Bronchus fibroblast of lung (primary cell): ENCODE data around the gene TXLNB. TPM values are rescaled to one million over a fixed set of nuclear protein-coding genes. Genes with fewer than 3 reads are reported as not detected.

Experiments
- total RNA-seq: library from RNA; depleted of rRNA; stranded (reverse); fragments of >200 nt; gene quantifications from 2 replicates; pipeline ENCODE4 v1.2.3, GENCODE V29; 2015

Gene TXLNB
- total RNA-seq, result 0.15 and 0.17 TPM in 2 replicates

DNA sequence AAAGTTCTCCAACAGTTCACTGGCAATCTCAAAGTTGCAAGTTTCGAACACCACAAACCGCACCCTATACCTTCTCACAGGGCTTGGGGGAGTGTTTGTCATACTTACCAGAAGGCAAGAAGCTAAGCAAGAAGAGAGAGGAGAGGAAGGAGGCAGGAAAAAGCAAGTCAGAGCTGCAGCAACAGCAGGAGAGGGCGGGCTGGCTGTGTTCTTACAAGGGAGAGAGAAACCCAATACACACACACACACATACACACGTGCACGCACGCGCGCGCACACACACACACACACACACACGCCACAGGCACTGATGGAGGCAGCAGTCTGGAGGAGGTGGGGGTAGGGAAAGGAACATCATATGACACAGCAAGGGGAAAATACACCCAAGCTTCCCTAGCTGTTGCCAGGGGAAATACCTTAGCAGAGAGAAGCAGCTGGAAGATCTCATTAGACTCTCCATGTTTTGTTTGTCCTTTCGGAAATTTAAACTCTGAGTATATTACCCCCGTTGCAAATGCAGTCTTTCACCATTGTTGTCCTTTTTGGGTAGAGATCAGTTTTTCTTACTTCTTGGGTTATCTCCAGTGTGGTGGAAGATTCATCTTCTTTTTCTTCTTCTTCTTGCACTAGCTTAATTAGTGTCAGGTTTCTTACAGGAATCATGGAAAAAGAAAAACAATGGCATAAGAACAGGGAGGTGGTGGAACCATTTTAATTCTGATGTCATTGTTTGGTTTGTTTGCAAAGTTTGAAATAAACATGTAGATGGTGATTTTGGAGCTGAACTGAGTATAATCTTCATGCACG is at the start of gene TXLNB:
TSS of gene TXLNB (minus strand) at position 186 of the 807 bp plus-strand sequence. CDS start 3,099 bp downstream, outside the sequence.

Other genes starting within 250 kb of the TXLNB start
- gene HECA, start 156.9 kb downstream of the TXLNB start, total RNA-seq, result 7.7 and 10.1 TPM in 2 replicates
- 266 and 268 TPM in 2 replicates for gene CITED2, start 82.7 kb upstream of the TXLNB start, total RNA-seq